GM12873 (cell line): ENCODE measurements around the gene DNAJB9.

Experiments used
- TF ChIP-seq, protein P1 (sequence below): IDR thresholded peaks from 2 replicates; pipeline ENCODE4 v1.5.1; 2012; ENCODE audit warnings: low read depth, mild to moderate bottlenecking, moderate library complexity, low read length, control low read depth; ENCODE audit not compliant: insufficient read depth; ENCODE audit errors: missing control alignments

The DNAJB9 gene

DNA sequence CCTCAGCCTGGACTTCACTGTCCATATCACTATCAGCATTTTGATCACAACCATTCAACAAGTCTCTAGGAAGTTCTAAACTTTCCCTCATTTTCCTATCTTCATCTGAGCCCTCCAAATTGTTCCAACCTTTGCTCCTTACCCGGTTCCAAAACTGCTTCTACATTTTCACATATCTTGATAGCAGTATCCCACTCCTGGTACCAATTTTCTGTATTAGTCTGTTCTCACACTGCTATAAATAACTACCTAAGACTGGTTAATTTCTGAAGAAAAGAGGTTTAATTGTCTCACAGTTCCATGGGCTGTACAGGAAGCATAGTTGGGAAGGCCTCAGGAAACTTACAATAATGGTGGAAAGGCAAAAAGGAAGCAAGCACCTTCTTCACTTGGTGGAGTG lies 12.1 kb upstream of the DNAJB9 start:
- TF ChIP-seq, protein P1, sequence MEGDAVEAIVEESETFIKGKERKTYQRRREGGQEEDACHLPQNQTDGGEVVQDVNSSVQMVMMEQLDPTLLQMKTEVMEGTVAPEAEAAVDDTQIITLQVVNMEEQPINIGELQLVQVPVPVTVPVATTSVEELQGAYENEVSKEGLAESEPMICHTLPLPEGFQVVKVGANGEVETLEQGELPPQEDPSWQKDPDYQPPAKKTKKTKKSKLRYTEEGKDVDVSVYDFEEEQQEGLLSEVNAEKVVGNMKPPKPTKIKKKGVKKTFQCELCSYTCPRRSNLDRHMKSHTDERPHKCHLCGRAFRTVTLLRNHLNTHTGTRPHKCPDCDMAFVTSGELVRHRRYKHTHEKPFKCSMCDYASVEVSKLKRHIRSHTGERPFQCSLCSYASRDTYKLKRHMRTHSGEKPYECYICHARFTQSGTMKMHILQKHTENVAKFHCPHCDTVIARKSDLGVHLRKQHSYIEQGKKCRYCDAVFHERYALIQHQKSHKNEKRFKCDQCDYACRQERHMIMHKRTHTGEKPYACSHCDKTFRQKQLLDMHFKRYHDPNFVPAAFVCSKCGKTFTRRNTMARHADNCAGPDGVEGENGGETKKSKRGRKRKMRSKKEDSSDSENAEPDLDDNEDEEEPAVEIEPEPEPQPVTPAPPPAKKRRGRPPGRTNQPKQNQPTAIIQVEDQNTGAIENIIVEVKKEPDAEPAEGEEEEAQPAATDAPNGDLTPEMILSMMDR: no peak

DNA sequence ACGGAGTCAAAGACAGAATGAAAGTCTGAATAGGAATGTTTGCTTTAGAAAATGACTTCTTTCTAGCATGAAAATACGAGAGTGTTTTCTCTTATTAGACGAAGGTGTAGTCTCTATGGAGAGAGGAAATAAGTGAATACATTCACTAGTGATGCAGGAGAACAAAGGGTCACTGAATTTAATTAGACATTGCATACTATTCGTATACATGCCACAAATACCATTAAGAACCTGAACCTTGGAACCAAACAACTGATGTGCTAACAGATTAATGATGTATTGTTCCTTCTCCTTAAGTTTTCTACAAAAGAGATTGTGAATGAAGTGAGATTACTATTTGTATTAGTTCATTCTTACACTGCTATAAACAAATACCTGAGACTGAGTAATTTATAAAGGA lies 10.4 kb upstream of the DNAJB9 start:
- TF ChIP-seq, protein P1: no peak

DNA sequence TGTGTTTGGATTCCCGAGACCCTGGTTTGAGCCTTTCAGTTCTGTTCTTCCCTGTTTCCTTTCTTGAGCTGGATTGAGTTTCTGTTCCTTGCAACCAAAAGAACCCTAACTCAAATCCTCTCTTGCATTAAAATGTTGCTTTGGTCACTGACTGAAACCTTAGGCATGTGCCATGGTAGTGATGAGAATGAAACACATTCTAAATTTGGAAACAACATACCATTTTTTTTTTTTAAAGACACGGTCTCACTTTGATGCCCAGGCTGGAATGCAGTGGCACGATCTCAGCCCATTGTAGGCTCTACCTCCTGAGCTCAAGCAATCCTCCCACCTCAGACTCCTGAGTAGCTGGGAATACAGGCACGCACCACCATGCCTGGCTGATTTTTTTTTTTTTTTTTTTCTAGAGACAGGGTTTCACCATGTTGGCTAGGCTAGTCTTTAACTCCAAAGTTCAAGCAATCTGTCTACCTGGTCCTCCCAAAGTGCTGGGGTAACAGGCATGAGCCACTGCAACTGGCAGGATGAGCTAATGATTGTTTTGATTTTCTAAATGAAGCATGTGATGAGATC lies 8.5 kb upstream of the DNAJB9 start:
- TF ChIP-seq, protein P1: no peak

DNA sequence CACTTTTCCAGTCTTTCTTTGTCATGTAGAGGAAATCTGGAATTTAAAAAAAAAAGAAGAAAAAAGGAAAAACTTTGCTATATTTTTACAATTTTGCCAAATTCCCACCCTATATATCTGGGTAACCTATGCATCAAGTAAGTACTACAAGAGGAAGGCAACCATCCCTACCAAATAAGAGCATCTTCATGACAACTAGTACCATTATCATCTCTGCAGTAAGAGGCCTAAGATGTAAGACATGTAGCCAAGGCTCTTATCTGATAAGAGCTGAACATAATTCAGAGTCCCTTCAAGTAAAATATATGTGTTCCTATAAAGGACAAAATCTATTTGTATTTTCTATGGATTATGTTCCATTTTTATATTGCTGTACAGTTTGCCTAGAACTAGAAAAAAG lies 3.7 kb upstream of the DNAJB9 start:
- TF ChIP-seq, protein P1: no peak

DNA sequence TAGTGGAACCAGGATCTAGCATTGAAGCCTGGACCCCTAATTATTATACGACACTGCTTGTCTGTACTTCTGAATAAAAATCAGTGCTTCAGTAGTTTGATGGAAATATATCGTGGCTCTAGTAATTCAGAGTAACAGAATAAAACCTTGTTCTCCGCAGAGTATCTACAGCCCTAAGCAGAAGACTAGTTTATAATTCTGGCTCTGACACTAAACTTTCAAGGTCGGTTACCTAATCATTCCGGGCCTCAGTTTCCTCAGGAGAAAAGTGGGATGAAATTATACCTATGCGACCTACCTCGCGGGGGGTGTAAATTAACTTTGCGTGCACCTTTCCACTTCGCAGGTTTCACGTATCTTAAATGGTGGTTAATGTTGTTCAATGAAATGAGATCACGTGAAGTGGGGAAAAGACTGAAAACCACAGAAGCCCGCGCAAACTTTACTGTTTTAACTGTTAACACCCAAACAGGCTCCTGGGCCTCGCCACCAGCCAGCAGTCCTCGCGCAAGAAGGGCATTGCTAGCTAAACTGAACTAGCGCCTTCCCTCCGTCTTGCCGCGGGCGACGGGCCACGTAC lies 783 bp upstream of the DNAJB9 start:
- TF ChIP-seq, protein P1: no peak

DNA sequence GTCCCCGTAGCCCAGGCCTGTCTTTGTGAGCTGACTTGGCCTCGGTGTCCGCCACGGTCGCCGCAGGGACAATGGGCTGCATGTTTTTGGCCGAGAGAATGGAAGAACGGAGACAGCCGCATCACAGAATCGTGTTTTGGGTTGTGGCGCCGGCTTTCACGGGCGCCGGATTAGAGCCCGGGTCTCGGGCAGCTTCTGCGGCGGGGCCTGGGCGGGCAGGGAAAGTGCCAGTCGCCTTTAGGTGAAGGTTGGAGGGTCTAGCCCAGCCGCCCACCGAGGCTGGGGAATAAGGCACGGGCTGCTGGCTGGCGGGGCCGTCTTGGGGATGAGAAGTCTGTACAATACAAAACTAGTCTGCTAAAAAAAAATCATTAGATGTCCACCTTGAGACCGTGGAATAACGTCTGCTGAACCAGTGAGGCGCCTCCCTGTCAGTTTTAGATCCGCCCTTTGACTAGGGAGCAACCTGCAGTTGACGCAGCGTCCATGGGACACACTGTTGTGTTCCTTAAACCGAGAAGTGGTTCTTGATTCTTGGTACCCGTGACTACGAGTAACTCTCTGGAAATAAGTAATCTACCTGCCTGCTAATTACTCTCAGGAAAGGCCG lies 577 bp downstream of the DNAJB9 start:
- TF ChIP-seq, protein P1: no peak

DNA sequence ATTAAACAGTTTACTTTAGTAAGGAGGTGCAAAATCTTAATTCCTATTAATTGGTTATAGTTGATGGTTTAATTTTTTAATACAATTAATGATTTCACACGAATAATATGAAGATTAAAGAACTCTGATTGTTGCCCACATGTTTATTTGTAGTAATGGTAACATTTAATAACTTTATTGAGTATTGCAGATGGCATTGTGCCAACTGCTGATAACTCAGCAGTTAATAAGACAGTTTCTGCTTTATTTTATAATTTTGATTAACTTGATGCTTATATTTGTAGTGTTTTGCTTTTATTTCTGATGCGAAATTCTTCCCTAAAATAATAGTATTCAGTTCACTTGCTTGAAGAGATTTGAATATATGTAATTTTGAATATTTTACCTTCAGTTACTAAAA lies 2.8 kb downstream of the DNAJB9 start:
- TF ChIP-seq, protein P1: no peak
